Endodermal cell (in vitro differentiated cells): ENCODE data around the gene PTPRR. TPM values are rescaled to one million over a fixed set of nuclear protein-coding genes. Genes with fewer than 3 reads are reported as not detected.

Source experiments
- DNase-seq: peaks from one replicate; pipeline ENCODE4 v3.0.0-alpha.2; 2017
- H3K27ac ChIP-seq: 2 replicates; pipeline ENCODE4 v1.5.1; 2013; ENCODE audit warnings: mild to moderate bottlenecking, low read depth, low read length, moderate library complexity
- H3K27me3 ChIP-seq: 2 replicates; pipeline ENCODE4 v1.6.1; 2013; ENCODE audit warnings: mild to moderate bottlenecking, low read length, moderate library complexity; ENCODE audit not compliant: insufficient read depth, control insufficient read depth, poor library complexity, severe bottlenecking
- H3K36me3 ChIP-seq: 2 replicates; pipeline ENCODE4 v1.7.0; 2013; ENCODE audit warnings: mild to moderate bottlenecking, low read length, moderate library complexity; ENCODE audit not compliant: control insufficient read depth, insufficient read depth
- H3K4me1 ChIP-seq: one replicate; pipeline ENCODE4 v1.7.0; 2013; ENCODE audit warnings: low read length; ENCODE audit not compliant: control insufficient read depth, insufficient read depth
- H3K4me3 ChIP-seq: 2 replicates; pipeline ENCODE4 v1.5.1; 2013; ENCODE audit warnings: mild to moderate bottlenecking, low read length, moderate library complexity
- H3K9ac ChIP-seq: 2 replicates; pipeline ENCODE4 v1.6.1; 2013; ENCODE audit warnings: mild to moderate bottlenecking, low read length, moderate library complexity; ENCODE audit not compliant: poor library complexity, severe bottlenecking; ENCODE audit errors: extremely low read depth
- H3K9me3 ChIP-seq: 2 replicates; pipeline ENCODE4 v1.6.1; 2013; ENCODE audit warnings: mild to moderate bottlenecking, low read length, moderate library complexity; ENCODE audit not compliant: control insufficient read depth
- H3K27ac Mint-ChIP-seq: 2 replicates; pipeline ENCODE4 v1.8.0; 2020; ENCODE audit warnings: mixed read lengths
- H3K27me3 Mint-ChIP-seq: 2 replicates; pipeline ENCODE4 v1.8.0; 2021; ENCODE audit warnings: mild to moderate bottlenecking, mixed read lengths; ENCODE audit not compliant: insufficient read depth
- H3K36me3 Mint-ChIP-seq: 2 replicates; pipeline ENCODE4 v1.8.0; 2020; ENCODE audit warnings: low read depth, mixed read lengths
- H3K4me1 Mint-ChIP-seq: 2 replicates; pipeline ENCODE4 v1.8.0; 2020; ENCODE audit warnings: mixed read lengths
- H3K4me3 Mint-ChIP-seq: 2 replicates; pipeline ENCODE4 v1.8.0; 2020; ENCODE audit warnings: mild to moderate bottlenecking, moderate library complexity, mixed read lengths
- H3K9me3 Mint-ChIP-seq: 2 replicates; pipeline ENCODE4 v1.8.0; 2020; ENCODE audit warnings: mild to moderate bottlenecking, mixed read lengths
- CTCF ChIP-seq: fragments of 200-600 bp; sonication (generic); conservative IDR thresholded peaks from 2 replicates; pipeline ENCODE4 v1.5.0; 2021; ENCODE audit warnings: antibody characterized with exemption, mild to moderate bottlenecking
- WGBS, 2 experiments: methylation state at CpG; one replicate each; pipeline versions ENCODE4 v1.1.5 to v1.1.7; 2013; ENCODE audit warnings: missing lambda C conversion rate in 2 of 2, mixed read lengths in 1 of 2; ENCODE audit not compliant: insufficient coverage in 1 of 2, insufficient read length in 1 of 2; 5-methylcytosine and 5-hydroxymethylcytosine counted together
- total RNA-seq, 2 donors: library from RNA; stranded (reverse); fragmentation: NEBNext Ultra II Directional in 1 of 2; extraction: Animal tissue kit (Norgen Biotek cat#: 25700) in 1 of 2; gene quantifications; 2 replicates in 1 of 2; 3 replicates in 1 of 2; pipeline ENCODE4 v1.2.1, GENCODE V29; 2021

Gene PTPRR
- total RNA-seq, 2 donors from 2014 or later = 0.27 to 0.40 TPM

GRCh38 chr12:70733385-70733784 lies 187.2 kb downstream of the PTPRR start:
- H3K36me3 ChIP-seq = no peaks in the 10 kb centered on the region
- H3K4me3 Mint-ChIP-seq = no peak overlapping the region
- peaks cover 7% of the 10 kb centered on the region for H3K9me3 ChIP-seq
- no peaks in the 10 kb centered on the region for H3K36me3 Mint-ChIP-seq
- H3K4me1 Mint-ChIP-seq = no peaks in the 10 kb centered on the region
- H3K27ac Mint-ChIP-seq = no peak overlapping the region
- no peaks in the 10 kb centered on the region for H3K4me1 ChIP-seq
- H3K27ac ChIP-seq = no peak overlapping the region
- 0 to 1% methylated on average over 2 to 3 of the region's 4 CpGs for WGBS, 2 experiments
- H3K27me3 Mint-ChIP-seq = no peaks in the 10 kb centered on the region
- H3K9me3 Mint-ChIP-seq = peaks cover 6% of the 10 kb centered on the region
- peak; percentile 82 for TF ChIP-seq CTCF
- no peak overlapping the region for H3K9ac ChIP-seq
- no peaks in the 10 kb centered on the region for H3K27me3 ChIP-seq
- no peak overlapping the region for H3K4me3 ChIP-seq
- peak; percentile 70 for DNase-seq

GRCh38 chr12:70732287-70732686 lies 188.3 kb downstream of the PTPRR start:
- no peaks in the 10 kb centered on the region for H3K27me3 Mint-ChIP-seq
- WGBS, 2 experiments = 89 to 92% methylated on average over 6 to 8 of the region's 8 CpGs

GRCh38 chr12:70730675-70731180 lies 189.8 kb downstream of the PTPRR start:
- Histone ChIP-seq H3K4me1 (no peaks in the 10 kb centered on the region), H3K4me3 (no peak overlapping the region), H3K9me3 (peaks cover 5% of the 10 kb centered on the region), H3K27ac (no peak overlapping the region), H3K27me3 (no peaks in the 10 kb centered on the region), H3K9ac (no peak overlapping the region), H3K36me3 (no peaks in the 10 kb centered on the region)
- no peak for DNase-seq
- Mint-ChIP-seq H3K27me3 (no peaks in the 10 kb centered on the region), H3K27ac (no peak overlapping the region), H3K36me3 (no peaks in the 10 kb centered on the region), H3K4me3 (no peak overlapping the region), H3K4me1 (no peaks in the 10 kb centered on the region), H3K9me3 (peaks cover 6% of the 10 kb centered on the region)
- TF ChIP-seq CTCF = no peak
- WGBS, 2 experiments = 88 to 95% methylated on average over 2 of the region's 2 CpGs

More at GRCh38 chr12:70732287-70732686, 188.3 kb downstream of the PTPRR start:
- Mint-ChIP-seq H3K4me1 (no peaks in the 10 kb centered on the region), H3K4me3 (no peak overlapping the region), H3K9me3 (peaks cover 6% of the 10 kb centered on the region), H3K36me3 (no peaks in the 10 kb centered on the region), H3K27ac (no peak overlapping the region)
- Histone ChIP-seq H3K36me3 (no peaks in the 10 kb centered on the region), H3K9ac (no peak overlapping the region), H3K4me3 (no peak overlapping the region), H3K9me3 (peaks cover 7% of the 10 kb centered on the region), H3K27me3 (no peaks in the 10 kb centered on the region), H3K4me1 (no peaks in the 10 kb centered on the region), H3K27ac (no peak overlapping the region)
- DNase-seq = no peak
- no peak for TF ChIP-seq CTCF
